ENCODE results near the gene EEPD1.

GRCh38 chr7:36158321-36158605, 5.2 kb downstream of the EEPD1 start:
- TF ChIP-seq POLR2AphosphoS5 (IDR thresholded peaks at IDR 0.05; ENCODE audit: low read depth, low read length) (no peak), CTCF (IDR thresholded peaks at IDR 0.05) (no peak), SIN3A (IDR thresholded peaks at IDR 0.05; ENCODE audit: borderline replicate concordance, insufficient read depth, low read depth, low read length) (no peak), REST (IDR thresholded peaks at IDR 0.05; ENCODE audit: insufficient read depth in 1 of 2, low read depth in 2 of 2, low read length in 1 of 2) (no peak), TCF7L2 (IDR thresholded peaks at IDR 0.05; ENCODE audit: low read depth, low read length) (no peak)

All from Panc1 (cell line).